AG09309 (cell line): ENCODE results near the gene F7.
"Not testable (repeated sequence)": the region's sequence is repeated elsewhere in the genome, so short reads cannot be mapped to it uniquely, and the experiment has no call there.

Experiments used
- DNase-seq: peaks from one replicate; pipeline ENCODE4 v3.0.0-alpha.2; 2010; ENCODE audit warnings: low read depth
- H3K4me3 ChIP-seq: 2 replicates; pipeline ENCODE4 v1.5.1; 2011; ENCODE audit warnings: mild to moderate bottlenecking, low read depth, low read length, moderate library complexity; ENCODE audit not compliant: control insufficient read depth
- TF ChIP-seq, protein P1 (sequence below): IDR thresholded peaks from 2 replicates; pipeline ENCODE4 v1.5.1; 2011; ENCODE audit warnings: mild to moderate bottlenecking, low read depth, low read length, inconsistent platforms; ENCODE audit not compliant: insufficient read depth, control insufficient read depth; ENCODE audit errors: missing control alignments

F7 gene

DNA sequence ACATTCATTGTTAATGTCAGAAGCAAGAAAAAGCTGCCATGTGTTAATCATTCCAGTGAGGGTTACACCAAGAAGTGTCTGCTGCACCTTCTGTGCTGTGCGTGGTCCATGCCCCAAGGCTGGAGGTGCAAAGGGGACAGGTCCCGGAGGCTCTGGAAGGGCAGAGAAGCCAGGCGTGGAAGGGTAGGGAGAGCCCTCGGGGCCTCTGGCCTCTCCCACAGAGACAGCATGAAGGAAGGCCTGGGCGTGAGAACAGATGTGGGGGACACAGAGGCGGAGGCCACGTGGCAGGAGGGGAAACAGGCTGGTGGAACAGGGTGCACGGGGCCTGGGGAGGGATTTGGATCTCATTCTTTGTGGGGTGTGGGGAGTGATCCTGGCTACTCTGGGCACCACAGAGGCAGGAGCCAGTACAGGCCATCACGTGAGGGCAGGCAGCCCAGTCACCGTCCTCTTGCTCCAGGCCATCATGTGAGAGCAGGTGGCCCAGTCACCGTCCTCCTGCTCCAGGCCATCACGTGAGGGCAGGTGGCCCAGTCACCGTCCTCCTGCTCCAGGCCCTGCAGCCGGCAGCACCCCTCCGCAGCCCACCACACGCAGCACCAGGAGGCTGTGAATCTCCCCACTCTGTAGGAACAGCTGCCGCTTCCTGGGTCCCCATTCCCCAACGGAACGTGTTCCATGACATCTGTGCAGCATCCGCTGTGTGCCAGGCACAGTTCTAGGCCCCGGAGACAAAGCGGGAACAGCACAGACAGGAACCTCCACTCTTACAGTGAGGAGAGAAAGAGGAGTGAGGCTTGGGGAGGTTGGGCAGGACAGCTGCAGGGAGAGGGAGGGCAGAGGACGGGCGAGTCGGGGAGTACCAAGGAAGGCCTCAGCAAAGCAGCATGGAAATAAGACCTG is 10.2 kb upstream of the F7 start:
- no peak for DNase-seq
- no peak overlapping the region for H3K4me3 ChIP-seq
- TF ChIP-seq, protein P1, sequence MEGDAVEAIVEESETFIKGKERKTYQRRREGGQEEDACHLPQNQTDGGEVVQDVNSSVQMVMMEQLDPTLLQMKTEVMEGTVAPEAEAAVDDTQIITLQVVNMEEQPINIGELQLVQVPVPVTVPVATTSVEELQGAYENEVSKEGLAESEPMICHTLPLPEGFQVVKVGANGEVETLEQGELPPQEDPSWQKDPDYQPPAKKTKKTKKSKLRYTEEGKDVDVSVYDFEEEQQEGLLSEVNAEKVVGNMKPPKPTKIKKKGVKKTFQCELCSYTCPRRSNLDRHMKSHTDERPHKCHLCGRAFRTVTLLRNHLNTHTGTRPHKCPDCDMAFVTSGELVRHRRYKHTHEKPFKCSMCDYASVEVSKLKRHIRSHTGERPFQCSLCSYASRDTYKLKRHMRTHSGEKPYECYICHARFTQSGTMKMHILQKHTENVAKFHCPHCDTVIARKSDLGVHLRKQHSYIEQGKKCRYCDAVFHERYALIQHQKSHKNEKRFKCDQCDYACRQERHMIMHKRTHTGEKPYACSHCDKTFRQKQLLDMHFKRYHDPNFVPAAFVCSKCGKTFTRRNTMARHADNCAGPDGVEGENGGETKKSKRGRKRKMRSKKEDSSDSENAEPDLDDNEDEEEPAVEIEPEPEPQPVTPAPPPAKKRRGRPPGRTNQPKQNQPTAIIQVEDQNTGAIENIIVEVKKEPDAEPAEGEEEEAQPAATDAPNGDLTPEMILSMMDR = no peak

DNA sequence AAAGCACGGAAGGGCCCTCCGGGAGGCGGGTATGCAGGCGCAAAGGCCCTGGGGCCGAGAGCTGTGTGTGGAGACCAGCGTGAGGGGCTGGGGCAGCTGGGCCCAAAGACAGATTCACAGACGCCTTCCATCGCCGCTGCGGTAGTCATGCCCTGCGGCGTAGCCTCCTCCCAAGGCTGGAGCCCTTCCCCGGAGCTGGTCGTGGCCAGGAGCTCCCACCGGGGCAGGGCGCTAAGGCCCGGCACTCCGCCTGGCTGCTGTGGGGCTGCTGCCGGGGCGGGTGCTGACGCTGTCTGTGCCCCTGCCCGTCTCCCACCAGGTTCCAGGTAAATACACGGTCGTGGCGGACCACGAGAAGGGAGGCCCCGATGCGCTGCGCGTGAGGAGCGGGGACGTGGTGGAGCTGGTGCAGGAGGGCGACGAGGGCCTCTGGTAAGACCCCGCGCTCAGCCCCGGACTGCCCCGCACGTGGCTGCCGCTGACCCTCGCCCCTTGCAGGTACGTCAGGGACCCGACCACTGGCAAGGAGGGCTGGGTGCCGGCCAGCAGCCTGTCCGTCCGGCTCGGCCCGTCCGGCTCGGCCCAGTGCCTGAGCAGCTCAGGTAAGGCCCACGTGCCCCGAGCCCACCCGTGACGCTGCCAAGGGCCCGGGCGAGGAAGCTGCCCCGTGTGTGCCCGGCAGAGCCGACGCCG is 9.4 kb upstream of the F7 start:
- DNase-seq = no peak
- no peak overlapping the region for H3K4me3 ChIP-seq
- TF ChIP-seq, protein P1 = no peak

DNA sequence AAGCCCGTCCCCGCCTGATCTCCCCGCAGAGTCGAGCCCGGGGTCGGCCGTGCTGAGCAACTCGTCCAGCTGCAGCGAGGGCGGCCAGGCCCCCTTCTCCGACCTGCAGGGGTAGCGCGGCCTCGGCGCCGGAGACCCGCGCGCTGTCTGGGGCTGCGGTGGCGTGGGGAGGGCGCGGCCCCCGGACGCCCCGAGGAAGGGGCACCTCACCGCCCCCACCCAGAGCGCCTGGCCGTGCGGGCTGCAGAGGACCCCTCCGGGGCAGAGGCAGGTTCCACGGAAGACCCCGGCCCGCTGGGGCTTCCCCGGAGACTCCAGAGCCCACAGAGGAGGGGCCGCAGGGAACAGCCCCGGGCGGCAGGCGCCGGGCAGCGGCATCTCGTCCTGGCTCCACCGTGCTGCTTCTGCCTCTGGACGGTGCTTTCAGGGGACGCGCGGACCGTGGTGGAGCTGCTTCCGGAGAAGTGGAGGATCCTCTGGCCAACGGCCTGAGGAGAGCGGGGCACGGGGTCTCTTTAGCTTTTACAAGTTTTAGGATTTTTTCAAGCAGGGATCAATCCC is 8.8 kb upstream of the F7 start:
- TF ChIP-seq, protein P1 = no peak
- H3K4me3 ChIP-seq = no peak overlapping the region
- DNase-seq = no peak

DNA sequence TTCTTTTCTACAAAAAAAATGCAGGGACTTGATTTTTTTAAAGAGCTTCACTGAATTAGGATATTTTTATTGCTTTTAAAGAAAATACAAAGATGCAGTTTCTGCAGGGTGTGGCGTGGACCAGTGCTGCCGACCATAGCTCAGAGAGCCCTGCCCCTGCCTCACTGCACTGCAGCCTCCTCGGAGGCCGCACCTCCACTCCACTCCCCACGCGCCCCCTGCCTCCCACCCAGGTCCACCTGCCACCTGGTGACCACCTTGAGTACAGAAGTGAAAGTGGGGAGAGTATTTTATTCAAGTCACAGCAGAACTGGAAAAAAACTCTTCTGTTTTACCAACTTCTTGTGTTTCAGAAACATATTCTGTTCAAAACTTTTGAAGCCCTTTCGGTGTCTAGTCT is 7.9 kb upstream of the F7 start:
- TF ChIP-seq, protein P1 = no peak
- H3K4me3 ChIP-seq = no peak overlapping the region
- DNase-seq = no peak

DNA sequence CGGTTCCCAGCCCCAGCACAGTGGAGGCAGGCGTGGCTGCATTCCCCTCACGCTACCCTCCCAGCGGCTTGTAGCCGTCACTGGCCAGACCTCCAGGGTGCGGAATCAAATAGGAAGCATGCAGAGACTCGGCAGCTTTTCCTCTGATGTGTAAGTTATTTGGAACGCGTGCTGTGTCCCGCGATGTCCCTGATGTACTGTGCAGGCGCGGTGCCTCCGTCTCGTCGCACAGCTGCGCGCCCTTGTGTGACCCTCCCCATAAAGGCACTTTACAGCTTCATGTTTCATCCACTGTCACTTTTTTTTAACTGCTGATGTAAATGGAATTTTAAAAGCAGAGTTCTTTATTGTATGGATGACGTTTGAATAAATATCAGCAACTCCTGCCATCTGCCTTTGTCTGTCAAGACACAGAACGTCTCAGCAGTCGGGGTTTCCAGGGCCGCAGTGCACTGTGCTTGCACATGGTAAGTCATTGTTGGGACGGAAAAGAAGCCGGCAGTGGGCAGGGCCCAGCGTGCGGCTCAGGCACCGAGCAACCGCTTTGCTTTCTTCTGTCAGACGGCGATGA is 7.3 kb upstream of the F7 start:
- TF ChIP-seq, protein P1 = no peak

DNA sequence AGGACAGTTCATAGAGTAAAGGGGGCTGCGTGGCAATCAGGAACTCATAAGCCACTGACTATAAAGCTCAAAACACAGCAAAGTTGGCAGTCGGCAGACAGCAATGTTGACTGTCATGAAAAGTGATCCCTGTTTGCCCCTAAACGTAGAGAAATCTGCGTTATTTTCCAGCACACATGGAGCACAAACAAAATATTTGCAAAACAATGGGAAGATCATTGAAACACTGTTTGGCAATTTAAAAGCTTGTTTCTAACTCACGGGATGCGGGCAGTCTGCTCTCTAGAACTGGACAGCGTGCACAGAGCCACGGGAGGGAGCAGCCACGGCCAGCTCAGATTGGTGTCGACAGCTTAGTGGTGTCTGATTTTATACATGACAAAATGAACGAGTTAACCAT is 6.4 kb upstream of the F7 start:
- no peak for DNase-seq
- H3K4me3 ChIP-seq = no peak overlapping the region
- TF ChIP-seq, protein P1 = no peak

More for the DNA sequence above, 7.3 kb upstream of the F7 start:
- DNase-seq = no peak
- H3K4me3 ChIP-seq = no peak overlapping the region

DNA sequence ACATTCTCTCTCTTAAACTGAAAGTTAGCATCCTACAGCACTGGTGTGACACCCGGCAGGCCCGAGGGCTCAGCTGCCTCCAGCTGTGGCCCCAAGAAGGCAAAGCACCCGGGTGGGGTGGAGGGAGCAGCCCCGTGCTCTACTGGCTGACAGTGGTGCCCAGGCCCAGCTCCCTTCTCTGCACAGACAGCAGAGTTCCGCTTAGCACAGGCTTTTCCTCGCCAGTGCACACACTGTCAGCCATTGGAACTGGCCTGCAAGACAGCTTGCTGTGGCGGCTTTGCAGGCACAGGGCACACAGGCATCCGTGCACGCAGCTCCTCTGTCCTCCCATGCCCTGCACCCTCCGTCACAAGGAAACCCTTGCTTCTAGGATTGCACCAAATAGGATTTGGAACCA is 3.3 kb upstream of the F7 start:
- not testable (repeated sequence) for H3K4me3 ChIP-seq, DNase-seq
